NB4 (cell line): Measurements from ENCODE around the gene CCDC34.

Source experiments
- DNase-seq: peaks from one replicate; pipeline ENCODE4 v3.0.0; 2010; ENCODE audit warnings: low read depth
- H3K4me3 ChIP-seq: one replicate; pipeline ENCODE4 v1.5.1; 2011; ENCODE audit warnings: mild to moderate bottlenecking, low read depth, low read length, moderate library complexity
- MYC ChIP-seq: IDR thresholded peaks from 2 replicates; pipeline ENCODE4 v1.6.1; 2011; ENCODE audit warnings: low read depth, low read length
- POLR2A ChIP-seq: IDR thresholded peaks from 2 replicates; pipeline ENCODE4 v1.6.1; 2011; ENCODE audit warnings: mild to moderate bottlenecking; ENCODE audit not compliant: insufficient read length; ENCODE audit errors: extremely low read depth
- TF ChIP-seq, protein P1 (sequence below): IDR thresholded peaks from one replicate; pipeline ENCODE4 v1.5.1; 2012; ENCODE audit warnings: low read depth, low read length
- TF ChIP-seq, protein P2 (sequence below): IDR thresholded peaks from 2 replicates; pipeline ENCODE4 v1.6.1; 2011; ENCODE audit warnings: low read depth, low read length

The CCDC34 gene

GRCh38 chr11:27291302-27291889 is 71.6 kb downstream of the CCDC34 start:
- H3K4me3 ChIP-seq, result no peak overlapping the region
- TF ChIP-seq MYC (no peak), POLR2A (no peak)
- TF ChIP-seq, protein P1, sequence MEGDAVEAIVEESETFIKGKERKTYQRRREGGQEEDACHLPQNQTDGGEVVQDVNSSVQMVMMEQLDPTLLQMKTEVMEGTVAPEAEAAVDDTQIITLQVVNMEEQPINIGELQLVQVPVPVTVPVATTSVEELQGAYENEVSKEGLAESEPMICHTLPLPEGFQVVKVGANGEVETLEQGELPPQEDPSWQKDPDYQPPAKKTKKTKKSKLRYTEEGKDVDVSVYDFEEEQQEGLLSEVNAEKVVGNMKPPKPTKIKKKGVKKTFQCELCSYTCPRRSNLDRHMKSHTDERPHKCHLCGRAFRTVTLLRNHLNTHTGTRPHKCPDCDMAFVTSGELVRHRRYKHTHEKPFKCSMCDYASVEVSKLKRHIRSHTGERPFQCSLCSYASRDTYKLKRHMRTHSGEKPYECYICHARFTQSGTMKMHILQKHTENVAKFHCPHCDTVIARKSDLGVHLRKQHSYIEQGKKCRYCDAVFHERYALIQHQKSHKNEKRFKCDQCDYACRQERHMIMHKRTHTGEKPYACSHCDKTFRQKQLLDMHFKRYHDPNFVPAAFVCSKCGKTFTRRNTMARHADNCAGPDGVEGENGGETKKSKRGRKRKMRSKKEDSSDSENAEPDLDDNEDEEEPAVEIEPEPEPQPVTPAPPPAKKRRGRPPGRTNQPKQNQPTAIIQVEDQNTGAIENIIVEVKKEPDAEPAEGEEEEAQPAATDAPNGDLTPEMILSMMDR, result no peak
- TF ChIP-seq, protein P2, sequence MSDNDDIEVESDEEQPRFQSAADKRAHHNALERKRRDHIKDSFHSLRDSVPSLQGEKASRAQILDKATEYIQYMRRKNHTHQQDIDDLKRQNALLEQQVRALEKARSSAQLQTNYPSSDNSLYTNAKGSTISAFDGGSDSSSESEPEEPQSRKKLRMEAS, result no peak
- DNase-seq, result peak; percentile 44

- TF ChIP-seq POLR2A (no peak), MYC (no peak)
- TF ChIP-seq, protein P1, result no peak
- TF ChIP-seq, protein P2, result no peak
- H3K4me3 ChIP-seq, result no peak overlapping the region
- DNase-seq, result no peak
These were observed 72.6 kb downstream of the CCDC34 start for GRCh38 chr11:27290261-27291050.
